GM18520 (cell line): ENCODE results near the gene ZNF512B.

Experiments
- ATAC-seq: cut with Tn5 transposase; IDR thresholded peaks from one replicate; pipeline ENCODE4 v1.9.1; 2021; ENCODE audit not compliant: unreplicated experiment

ZNF512B gene

GRCh38 chr20:63951398-63952209, 18.1 kb downstream of the ZNF512B start:
- no peak for ATAC-seq

GRCh38 chr20:63950701-63951397, 18.9 kb downstream of the ZNF512B start:
- ATAC-seq: no peak

GRCh38 chr20:63947638-63948456, 21.9 kb downstream of the ZNF512B start:
- no peak for ATAC-seq

GRCh38 chr20:63946986-63947637, 22.6 kb downstream of the ZNF512B start:
- no peak for ATAC-seq

- ATAC-seq: no peak
Observed at GRCh38 chr20:63945921-63946920, 23.5 kb downstream of the ZNF512B start.

- ATAC-seq: no peak
Observed at GRCh38 chr20:63945031-63945658, 24.6 kb downstream of the ZNF512B start.

GRCh38 chr20:63944078-63944941, 25.4 kb downstream of the ZNF512B start:
- ATAC-seq: no peak

- ATAC-seq: no peak
Observed at GRCh38 chr20:63943808-63944077, 26.0 kb downstream of the ZNF512B start.

- no peak for ATAC-seq
Observed at GRCh38 chr20:63942969-63943807, 26.5 kb downstream of the ZNF512B start.

GRCh38 chr20:63942250-63942951, 27.3 kb downstream of the ZNF512B start:
- no peak for ATAC-seq

- ATAC-seq: no peak
Observed at GRCh38 chr20:63941282-63942081, 28.2 kb downstream of the ZNF512B start.

GRCh38 chr20:63940472-63941266, 29.1 kb downstream of the ZNF512B start:
- ATAC-seq: no peak

- ATAC-seq: no peak
Observed at GRCh38 chr20:63940071-63940471, 29.7 kb downstream of the ZNF512B start.

GRCh38 chr20:63939061-63939935, 30.4 kb downstream of the ZNF512B start:
- ATAC-seq: no peak

GRCh38 chr20:63937596-63937995, 32.1 kb downstream of the ZNF512B start:
- no peak for ATAC-seq
